Measurements from ENCODE around the gene TBC1D22B.

Gene TBC1D22B

GRCh38 chr6:37225350-37226169, 32.0 kb upstream of the TBC1D22B start:
- no peak overlapping the region for H3K4me3 Mint-ChIP-seq
- DNase-seq (no peak), ATAC-seq (replicated peaks) (no peak)
- peaks cover 3% of the 10 kb centered on the region for H3K36me3 Mint-ChIP-seq (ENCODE audit: insufficient read depth)
- H3K27me3 Mint-ChIP-seq: no peaks in the 10 kb centered on the region
- no peaks in the 10 kb centered on the region for H3K9me3 Mint-ChIP-seq
- no peak overlapping the region for H3K27ac Mint-ChIP-seq
- H3K4me1 Mint-ChIP-seq (ENCODE audit: low read depth in 2 of 2): peaks cover 11% of the 10 kb centered on the region in 2 donors

DNA sequence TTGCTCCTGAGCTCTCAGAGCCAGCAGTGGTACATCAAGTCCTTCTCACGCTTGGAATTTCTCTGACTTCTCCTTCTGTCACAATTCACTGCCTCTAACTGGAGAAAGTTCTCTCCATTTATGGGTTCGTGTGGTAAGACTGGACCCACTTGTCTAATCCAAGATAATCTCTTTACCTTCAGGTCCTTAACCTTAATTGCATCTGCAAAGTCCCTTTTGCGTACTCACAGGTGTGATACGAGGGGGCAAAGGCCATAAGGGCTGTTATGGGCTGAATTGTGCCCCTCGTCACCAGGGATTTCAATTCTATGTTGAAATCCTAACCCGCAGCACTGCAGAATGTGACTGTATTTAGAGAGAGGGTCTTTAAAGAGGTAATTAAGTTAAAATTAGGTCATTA, 27.5 kb upstream of the TBC1D22B start:
- H3K4me3 Mint-ChIP-seq: no peak overlapping the region

DNA sequence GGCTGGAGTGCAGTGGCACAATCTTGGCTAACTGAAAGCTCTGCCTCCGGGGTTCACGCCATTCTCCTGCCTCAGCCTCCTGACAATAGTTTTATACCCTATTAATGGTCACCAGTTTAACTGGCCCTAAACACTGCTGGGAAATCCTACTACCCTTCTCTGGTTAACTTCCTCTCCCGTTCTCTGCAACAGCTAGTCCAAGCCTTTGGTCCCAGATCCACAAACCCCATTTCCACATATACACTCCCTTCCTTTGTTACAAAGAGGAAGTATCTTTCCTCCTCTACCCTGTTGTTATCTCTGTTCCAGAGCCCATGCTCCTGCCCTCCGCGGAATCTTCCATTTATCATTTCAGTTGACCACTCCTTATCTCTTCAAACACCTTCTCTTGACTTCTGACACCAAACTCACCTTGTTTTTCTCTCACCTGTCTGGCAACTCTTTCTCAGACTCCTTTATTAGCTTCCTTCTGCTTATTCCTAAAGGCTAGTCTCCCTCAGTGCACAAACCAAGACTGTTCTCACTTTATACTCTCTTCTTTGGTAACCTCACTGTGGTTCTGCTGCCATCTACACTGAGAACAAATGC, 25.0 kb upstream of the TBC1D22B start:
- DNase-seq: no peak

More for the DNA sequence above, 27.5 kb upstream of the TBC1D22B start:
- Mint-ChIP-seq H3K27ac (no peak overlapping the region), H3K36me3 (ENCODE audit: insufficient read depth) (no peaks in the 10 kb centered on the region), H3K4me1 (ENCODE audit: low read depth in 2 of 2) (peaks cover 3 to 6% of the 10 kb centered on the region in 2 donors), H3K9me3 (no peaks in the 10 kb centered on the region), H3K27me3 (peaks cover 0 to 6% of the 10 kb centered on the region in 2 donors)
- DNase-seq (no peak), ATAC-seq (replicated peaks) (no peak)

GRCh38 chr6:37233541-37233940, 24.0 kb upstream of the TBC1D22B start:
- Mint-ChIP-seq H3K9me3 (no peaks in the 10 kb centered on the region), H3K27ac (no peak overlapping the region), H3K4me1 (ENCODE audit: low read depth in 2 of 2) (peaks cover 3 to 6% of the 10 kb centered on the region in 2 donors), H3K27me3 (peaks cover 0 to 6% of the 10 kb centered on the region in 2 donors), H3K36me3 (ENCODE audit: insufficient read depth) (no peaks in the 10 kb centered on the region), H3K4me3 (no peak overlapping the region)
- no peak for DNase-seq
- no peak for ATAC-seq (replicated peaks)

More for the DNA sequence above, 25.0 kb upstream of the TBC1D22B start:
- peaks cover 0 to 6% of the 10 kb centered on the region in 2 donors for H3K27me3 Mint-ChIP-seq
- H3K4me3 Mint-ChIP-seq: no peak overlapping the region
- peaks cover 3 to 6% of the 10 kb centered on the region in 2 donors for H3K4me1 Mint-ChIP-seq (ENCODE audit: low read depth in 2 of 2)
- no peaks in the 10 kb centered on the region for H3K36me3 Mint-ChIP-seq (ENCODE audit: insufficient read depth)
- no peak for ATAC-seq (replicated peaks)
- H3K27ac Mint-ChIP-seq: no peak overlapping the region
- no peaks in the 10 kb centered on the region for H3K9me3 Mint-ChIP-seq

DNA sequence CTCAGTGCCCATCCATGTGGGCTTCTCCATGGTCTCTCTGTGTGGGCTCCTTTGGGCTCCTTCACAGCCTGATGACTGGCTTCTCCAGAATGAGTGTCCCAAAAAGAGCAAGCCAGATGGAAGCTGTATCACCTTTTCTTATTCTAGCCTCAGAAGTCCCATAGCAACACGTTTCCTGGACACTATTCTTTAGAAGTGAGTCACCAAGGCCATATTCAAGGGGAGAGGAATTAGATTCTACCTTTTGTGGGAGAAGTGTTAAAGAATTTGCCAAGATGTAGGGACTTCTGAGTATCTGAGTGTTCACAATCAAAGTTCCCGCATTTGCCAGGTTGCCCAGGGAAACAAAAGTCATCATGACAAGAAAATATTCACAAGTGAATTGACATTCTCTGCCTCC, 20.7 kb upstream of the TBC1D22B start:
- H3K4me1 Mint-ChIP-seq (ENCODE audit: low read depth in 2 of 2): peaks cover 7 to 10% of the 10 kb centered on the region in 2 donors
- no peaks in the 10 kb centered on the region for H3K9me3 Mint-ChIP-seq
- DNase-seq: no peak
- H3K36me3 Mint-ChIP-seq (ENCODE audit: insufficient read depth): no peaks in the 10 kb centered on the region
- no peak for ATAC-seq (replicated peaks)
- no peak overlapping the region for H3K4me3 Mint-ChIP-seq
- no peak overlapping the region for H3K27ac Mint-ChIP-seq
- H3K27me3 Mint-ChIP-seq: peaks cover 0 to 6% of the 10 kb centered on the region in 2 donors

DNA sequence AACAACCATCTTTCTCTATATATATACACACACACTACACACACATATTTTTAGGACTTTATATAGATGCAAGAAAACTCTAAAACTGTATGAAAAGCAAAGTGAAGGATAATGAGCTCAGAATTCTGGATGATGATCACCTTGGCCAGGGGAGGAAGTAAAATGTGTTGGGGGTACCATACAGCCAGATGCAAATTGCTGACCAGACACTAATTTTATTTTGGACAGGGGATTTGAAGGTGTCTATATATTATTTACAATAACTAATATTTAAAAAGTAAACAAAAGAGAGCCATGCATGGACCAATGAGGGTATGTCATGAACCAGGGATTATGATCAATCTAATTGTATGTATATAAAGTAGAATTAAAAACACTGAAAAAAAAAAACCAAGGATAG, 19.8 kb upstream of the TBC1D22B start:
- peaks cover 7 to 10% of the 10 kb centered on the region in 2 donors for H3K4me1 Mint-ChIP-seq (ENCODE audit: low read depth in 2 of 2)
- ATAC-seq (replicated peaks): no peak

GRCh38 chr6:37238381-37238780, 19.2 kb upstream of the TBC1D22B start:
- Mint-ChIP-seq H3K9me3 (no peaks in the 10 kb centered on the region), H3K4me1 (ENCODE audit: low read depth in 2 of 2) (peaks cover 7 to 10% of the 10 kb centered on the region in 2 donors), H3K27me3 (no peaks in the 10 kb centered on the region), H3K36me3 (ENCODE audit: insufficient read depth) (no peaks in the 10 kb centered on the region), H3K27ac (no peak overlapping the region), H3K4me3 (no peak overlapping the region)
- DNase-seq: no peak
- ATAC-seq (replicated peaks): no peak

More for the DNA sequence above, 19.8 kb upstream of the TBC1D22B start:
- DNase-seq: no peak
- Mint-ChIP-seq H3K4me3 (no peak overlapping the region), H3K27ac (no peak overlapping the region), H3K27me3 (peaks cover 0 to under 1% of the 10 kb centered on the region in 2 donors), H3K9me3 (no peaks in the 10 kb centered on the region), H3K36me3 (ENCODE audit: insufficient read depth) (no peaks in the 10 kb centered on the region)

GRCh38 chr6:37239526-37239925, 18.0 kb upstream of the TBC1D22B start:
- DNase-seq (no peak), ATAC-seq (replicated peaks) (no peak)
- Mint-ChIP-seq H3K36me3 (ENCODE audit: insufficient read depth) (no peaks in the 10 kb centered on the region), H3K4me3 (no peak overlapping the region), H3K27me3 (no peaks in the 10 kb centered on the region), H3K9me3 (no peaks in the 10 kb centered on the region), H3K27ac (peak overlapping the region; percentile 63 to 94), H3K4me1 (ENCODE audit: low read depth in 2 of 2) (peaks cover 7 to 10% of the 10 kb centered on the region in 2 donors)

DNA sequence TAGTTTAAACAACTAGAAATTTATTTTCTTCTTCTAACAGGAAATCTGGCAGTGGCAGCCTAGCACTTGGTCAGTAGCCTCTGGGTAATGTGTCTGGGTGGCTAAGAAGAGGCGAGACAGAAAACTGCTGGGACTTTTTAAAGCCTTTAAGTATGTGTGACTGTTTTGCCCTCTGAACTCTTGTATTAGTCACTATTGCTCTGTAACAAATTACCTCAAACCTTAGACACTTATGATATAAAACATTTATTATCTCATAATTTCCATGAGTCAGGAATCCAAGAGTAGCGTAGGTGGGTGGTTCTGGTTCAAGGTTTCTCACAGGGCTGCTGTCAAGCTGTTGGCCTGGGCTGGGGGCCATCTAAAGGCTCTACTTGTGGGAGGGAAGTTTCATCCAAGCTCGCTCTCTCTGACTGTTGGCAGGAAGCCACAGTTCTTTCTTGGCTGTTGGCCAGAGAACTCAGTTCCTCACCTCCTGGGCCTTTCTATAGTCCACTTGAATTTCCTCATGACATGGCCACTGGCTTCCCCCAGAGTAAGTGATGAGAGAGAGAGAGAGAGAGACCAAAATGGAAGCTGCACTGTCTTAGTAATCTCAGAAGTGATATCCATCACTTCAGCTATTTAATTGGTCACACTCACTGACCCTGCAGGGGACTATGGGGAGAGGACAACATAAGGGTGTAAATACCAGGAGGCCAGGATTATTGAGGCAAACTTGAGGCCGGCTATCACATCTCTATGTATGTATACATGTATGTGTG, 17.4 kb upstream of the TBC1D22B start:
- Mint-ChIP-seq H3K9me3 (no peaks in the 10 kb centered on the region), H3K27me3 (peaks cover 0 to 3% of the 10 kb centered on the region in 2 donors), H3K36me3 (ENCODE audit: insufficient read depth) (no peaks in the 10 kb centered on the region), H3K4me3 (peak overlapping the region in 1 of 2 donors; percentile 32), H3K27ac (peak overlapping the region; percentile 63 to 94), H3K4me1 (ENCODE audit: low read depth in 2 of 2) (peaks cover 7 to 10% of the 10 kb centered on the region in 2 donors)
- DNase-seq (peak; percentile 20 to 47 (median 38)), ATAC-seq (replicated peaks) (peak; percentile 86)

- no peaks in the 10 kb centered on the region for H3K9me3 Mint-ChIP-seq
- H3K4me3 Mint-ChIP-seq: no peak overlapping the region
- peaks cover 3 to 13% of the 10 kb centered on the region in 2 donors for H3K27me3 Mint-ChIP-seq
- no peaks in the 10 kb centered on the region for H3K36me3 Mint-ChIP-seq (ENCODE audit: insufficient read depth)
- peaks cover 7 to 10% of the 10 kb centered on the region in 2 donors for H3K4me1 Mint-ChIP-seq (ENCODE audit: low read depth in 2 of 2)
- no peak for DNase-seq
- no peak overlapping the region for H3K27ac Mint-ChIP-seq
- no peak for ATAC-seq (replicated peaks)
These were observed 16.4 kb upstream of the TBC1D22B start for GRCh38 chr6:37241131-37241530.

- Mint-ChIP-seq H3K27me3 (peaks cover 5 to 20% of the 10 kb centered on the region in 2 donors), H3K27ac (peak overlapping the region; percentile 23 to 75), H3K9me3 (no peaks in the 10 kb centered on the region), H3K4me1 (ENCODE audit: low read depth in 2 of 2) (peaks cover 7 to 10% of the 10 kb centered on the region in 2 donors), H3K4me3 (no peak overlapping the region), H3K36me3 (ENCODE audit: insufficient read depth) (no peaks in the 10 kb centered on the region)
- ATAC-seq (replicated peaks) (no peak), DNase-seq (no peak)
These were observed 15.7 kb upstream of the TBC1D22B start for GRCh38 chr6:37241775-37242428.

DNA sequence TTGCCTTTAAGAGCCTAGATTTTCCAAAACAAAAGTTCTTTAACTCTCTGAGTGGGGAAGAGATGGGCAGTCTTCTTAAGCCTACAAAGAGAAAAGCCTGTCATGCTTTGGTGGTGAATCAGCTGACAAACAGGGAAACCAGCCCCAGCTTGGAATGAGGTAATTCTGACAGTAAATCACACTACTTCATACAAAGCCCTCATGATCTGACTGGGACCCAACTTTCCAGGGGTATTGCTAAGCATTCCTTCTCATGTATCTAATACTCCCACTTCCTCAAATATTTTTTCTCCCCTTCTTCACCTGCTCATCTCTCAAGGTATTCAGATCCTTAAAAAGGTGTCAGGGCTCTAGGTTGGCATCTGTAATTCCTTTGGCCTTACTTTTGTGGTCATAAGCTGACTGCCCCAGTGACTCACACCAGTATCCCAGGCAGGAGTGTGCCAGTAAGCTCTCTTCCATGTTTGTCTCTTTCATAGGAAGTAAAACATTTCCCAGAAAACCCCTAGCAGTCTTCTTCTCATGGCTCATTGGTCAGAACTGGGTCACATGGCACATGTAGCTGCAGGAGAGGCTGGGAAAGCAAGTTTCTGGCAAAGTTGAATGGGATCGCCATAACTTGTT, 15.0 kb upstream of the TBC1D22B start:
- no peak for DNase-seq
- Mint-ChIP-seq H3K27ac (peak overlapping the region in 1 of 2 donors; percentile 75), H3K36me3 (ENCODE audit: insufficient read depth) (no peaks in the 10 kb centered on the region), H3K4me1 (ENCODE audit: low read depth in 2 of 2) (peaks cover 7 to 10% of the 10 kb centered on the region in 2 donors), H3K4me3 (no peak overlapping the region), H3K27me3 (peaks cover 5 to 23% of the 10 kb centered on the region in 2 donors), H3K9me3 (no peaks in the 10 kb centered on the region)
- no peak for ATAC-seq (replicated peaks)
